Glomerular endothelial cell (primary cell): ENCODE results near the gene TNFAIP2. TPM values are rescaled to one million over a fixed set of nuclear protein-coding genes. Genes with fewer than 3 reads are reported as not detected.
"Not testable (repeated sequence)": the region's sequence is repeated elsewhere in the genome, so short reads cannot be mapped to it uniquely, and the experiment has no call there.

ENCODE experiments used
- DNase-seq: peaks from one replicate; pipeline ENCODE4 v3.0.0-alpha.2; 2011; ENCODE audit warnings: low read depth, low spot score; ENCODE audit errors: extremely low read depth
- total RNA-seq: library from RNA; depleted of rRNA; stranded (reverse); fragments of >200 nt; gene quantifications from 2 replicates; pipeline ENCODE4 v1.2.3, GENCODE V29; 2015

Gene TNFAIP2
- total RNA-seq, 1 donor from 2014 or later, result 136 TPM

GRCh38 chr14:103107455-103107854 is 15.8 kb upstream of the TNFAIP2 start:
- DNase-seq, result no peak

- DNase-seq, result no peak
Measured at GRCh38 chr14:103107941-103108748, 15.1 kb upstream of the TNFAIP2 start.

GRCh38 chr14:103108749-103109207 is 14.5 kb upstream of the TNFAIP2 start:
- no peak for DNase-seq

GRCh38 chr14:103109535-103110441 is 13.5 kb upstream of the TNFAIP2 start:
- DNase-seq, result no peak

- DNase-seq, result no peak
Measured at GRCh38 chr14:103110681-103111231, 12.5 kb upstream of the TNFAIP2 start.

- no peak for DNase-seq
Measured at GRCh38 chr14:103111232-103111868, 11.9 kb upstream of the TNFAIP2 start.

- no peak for DNase-seq
Measured at GRCh38 chr14:103112400-103113243, 10.6 kb upstream of the TNFAIP2 start.

- no peak for DNase-seq
Measured at GRCh38 chr14:103113303-103113702, 10.0 kb upstream of the TNFAIP2 start.

- no peak for DNase-seq
Measured at GRCh38 chr14:103113774-103114173, 9.5 kb upstream of the TNFAIP2 start.

- DNase-seq, result not testable (repeated sequence)
Measured at GRCh38 chr14:103115086-103115679, 8.1 kb upstream of the TNFAIP2 start.

GRCh38 chr14:103115845-103116572 is 7.3 kb upstream of the TNFAIP2 start:
- no peak for DNase-seq

GRCh38 chr14:103116636-103117035 is 6.6 kb upstream of the TNFAIP2 start:
- DNase-seq, result no peak

- DNase-seq, result not testable (repeated sequence)
Measured at GRCh38 chr14:103117499-103117898, 5.8 kb upstream of the TNFAIP2 start.

- no peak for DNase-seq
Measured at GRCh38 chr14:103118018-103118662, 5.1 kb upstream of the TNFAIP2 start.

GRCh38 chr14:103118663-103119404 is 4.4 kb upstream of the TNFAIP2 start:
- DNase-seq, result no peak

GRCh38 chr14:103119527-103119926 is 3.7 kb upstream of the TNFAIP2 start:
- not testable (repeated sequence) for DNase-seq

- DNase-seq, result no peak
Measured at GRCh38 chr14:103121121-103121845, 2.0 kb upstream of the TNFAIP2 start.
